Thymus (tissue), 11 donors: ENCODE measurements around the gene TSR3. TPM values are rescaled to one million over a fixed set of nuclear protein-coding genes. Genes with fewer than 3 reads are reported as not detected.

ENCODE experiments used
- DNase-seq, 9 donors: peaks; one replicate each; pipeline ENCODE4 v3.0.0-alpha.2; 2013; ENCODE audit warnings: low spot score in 9 of 9, low read depth in 6 of 9, missing footprints in 1 of 9
- H3K27ac ChIP-seq, 2 donors: one replicate each; pipeline ENCODE4 v1.5.1; 2013; ENCODE audit warnings: control low read depth in 1 of 2, low read depth in 1 of 2, low read length in 1 of 2, mild to moderate bottlenecking in 1 of 2, moderate library complexity in 1 of 2
- H3K27me3 ChIP-seq, 2 donors: one replicate each; pipeline ENCODE4 v1.5.1; 2013; ENCODE audit warnings: low read length in 1 of 2; ENCODE audit not compliant: control insufficient read depth in 2 of 2, insufficient read depth in 1 of 2
- H3K36me3 ChIP-seq, 2 donors: one replicate each; pipeline ENCODE4 v1.5.1; 2013; ENCODE audit warnings: low read length in 1 of 2, mild to moderate bottlenecking in 1 of 2, moderate library complexity in 1 of 2; ENCODE audit not compliant: control insufficient read depth in 2 of 2, insufficient read depth in 2 of 2
- H3K4me1 ChIP-seq, 2 donors: one replicate each; pipeline ENCODE4 v1.5.1; 2013; ENCODE audit warnings: low read length in 2 of 2; ENCODE audit not compliant: control insufficient read depth in 2 of 2, insufficient read depth in 2 of 2
- H3K4me3 ChIP-seq, 2 donors: one replicate each; pipeline ENCODE4 v1.5.1; 2013; ENCODE audit warnings: low read length in 2 of 2, control low read depth in 1 of 2, mild to moderate bottlenecking in 1 of 2
- H3K9me3 ChIP-seq, 2 donors: one replicate each; pipeline ENCODE4 v1.5.1; 2013; ENCODE audit warnings: low read length in 1 of 2, mild to moderate bottlenecking in 1 of 2; ENCODE audit not compliant: control insufficient read depth in 2 of 2, insufficient read depth in 1 of 2
- WGBS: extraction: QIAGEN DNeasy Blood & Tissue Kit; methylation state at CpG from one replicate; pipeline ENCODE4 v1.1.7; 2013; 5-methylcytosine and 5-hydroxymethylcytosine counted together
- polyA plus RNA-seq: library from polyadenylated mRNA; stranded (reverse); fragments of 200-250 nt; gene quantifications from one replicate; pipeline ENCODE4 v1.2.3, GENCODE V29; 2013
- total RNA-seq: library from RNA; stranded (reverse); fragments of 120-200 nt; gene quantifications from one replicate; pipeline ENCODE4 v1.2.4, GENCODE V29; 2013
- donor health status: healthy.

TSR3 gene
- total and polyA plus RNA-seq, 2 donors = 38.7 to 46.8 TPM

- Histone ChIP-seq H3K4me1 (peaks cover 0 to 21% of the 10 kb centered on the region in 2 donors), H3K36me3 (peaks cover 59 to 76% of the 10 kb centered on the region in 2 donors), H3K9me3 (no peaks in the 10 kb centered on the region), H3K27me3 (no peaks in the 10 kb centered on the region), H3K27ac (no peak overlapping the region), H3K4me3 (no peak overlapping the region)
- 97% methylated on average over 21 of the region's 21 CpGs for WGBS
- no peak for DNase-seq
Observed at GRCh38 chr16:1393613-1394176, 42.0 kb upstream of the TSR3 start.

GRCh38 chr16:1392826-1393225 lies 41.1 kb upstream of the TSR3 start:
- H3K9me3 ChIP-seq = no peaks in the 10 kb centered on the region
- no peaks in the 10 kb centered on the region for H3K27me3 ChIP-seq
- WGBS = 97% methylated on average over 17 of the region's 17 CpGs
- H3K4me3 ChIP-seq = no peak overlapping the region
- H3K36me3 ChIP-seq = peaks cover 59 to 76% of the 10 kb centered on the region in 2 donors
- peaks cover 0 to 21% of the 10 kb centered on the region in 2 donors for H3K4me1 ChIP-seq
- DNase-seq = no peak
- no peak overlapping the region for H3K27ac ChIP-seq

GRCh38 chr16:1390239-1390779 lies 38.6 kb upstream of the TSR3 start:
- Histone ChIP-seq H3K4me1 (peaks cover 0 to 25% of the 10 kb centered on the region in 2 donors), H3K36me3 (peaks cover 63 to 80% of the 10 kb centered on the region in 2 donors), H3K9me3 (no peaks in the 10 kb centered on the region), H3K4me3 (no peak overlapping the region), H3K27me3 (no peaks in the 10 kb centered on the region), H3K27ac (peak overlapping the region in 1 of 2 donors; percentile 70)
- DNase-seq = peak in 4 of 9 donors; percentile 29 to 72 (median 48)
- WGBS = 41% methylated on average over 28 of the region's 28 CpGs

GRCh38 chr16:1389762-1390161 lies 38.1 kb upstream of the TSR3 start:
- Histone ChIP-seq H3K4me3 (no peak overlapping the region), H3K27me3 (no peaks in the 10 kb centered on the region), H3K27ac (peak overlapping the region in 1 of 2 donors; percentile 41), H3K36me3 (peaks cover 65 to 85% of the 10 kb centered on the region in 2 donors), H3K9me3 (no peaks in the 10 kb centered on the region), H3K4me1 (peaks cover 0 to 25% of the 10 kb centered on the region in 2 donors)
- 97% methylated on average over 7 of the region's 7 CpGs for WGBS
- DNase-seq = no peak

GRCh38 chr16:1387331-1387730 lies 35.7 kb upstream of the TSR3 start:
- peaks cover 0 to 25% of the 10 kb centered on the region in 2 donors for H3K4me1 ChIP-seq
- DNase-seq = no peak
- H3K27me3 ChIP-seq = no peaks in the 10 kb centered on the region
- H3K27ac ChIP-seq = no peak overlapping the region
- no peak overlapping the region for H3K4me3 ChIP-seq
- WGBS = 96% methylated on average over 16 of the region's 16 CpGs
- peaks cover 56 to 84% of the 10 kb centered on the region in 2 donors for H3K36me3 ChIP-seq
- no peaks in the 10 kb centered on the region for H3K9me3 ChIP-seq

- no peak overlapping the region for H3K4me3 ChIP-seq
- DNase-seq = no peak
- no peak overlapping the region for H3K27ac ChIP-seq
- 98% methylated on average over 39 of the region's 39 CpGs for WGBS
- no peaks in the 10 kb centered on the region for H3K27me3 ChIP-seq
- peaks cover 0 to 16% of the 10 kb centered on the region in 2 donors for H3K4me1 ChIP-seq
- peaks cover 53 to 90% of the 10 kb centered on the region in 2 donors for H3K36me3 ChIP-seq
- no peaks in the 10 kb centered on the region for H3K9me3 ChIP-seq
Observed at GRCh38 chr16:1385232-1385631, 33.6 kb upstream of the TSR3 start.

- 98% methylated on average over 18 of the region's 18 CpGs for WGBS
- H3K36me3 ChIP-seq = peaks cover 40 to 74% of the 10 kb centered on the region in 2 donors
Observed at GRCh38 chr16:1383556-1383955, 31.9 kb upstream of the TSR3 start.

GRCh38 chr16:1381612-1382406 lies 30.1 kb upstream of the TSR3 start:
- Histone ChIP-seq H3K4me3 (no peak overlapping the region), H3K4me1 (peaks cover 11 to 17% of the 10 kb centered on the region in 2 donors), H3K36me3 (peaks cover 35 to 74% of the 10 kb centered on the region in 2 donors), H3K27me3 (peaks cover 2 to 14% of the 10 kb centered on the region in 2 donors), H3K9me3 (no peaks in the 10 kb centered on the region), H3K27ac (no peak overlapping the region)
- 97% methylated on average over 9 of the region's 9 CpGs for WGBS
- no peak for DNase-seq

More at GRCh38 chr16:1383556-1383955, 31.9 kb upstream of the TSR3 start:
- Histone ChIP-seq H3K4me1 (peaks cover 11 to 15% of the 10 kb centered on the region in 2 donors), H3K4me3 (no peak overlapping the region), H3K9me3 (no peaks in the 10 kb centered on the region), H3K27ac (no peak overlapping the region), H3K27me3 (peaks cover 2 to 12% of the 10 kb centered on the region in 2 donors)
- DNase-seq = no peak

- Histone ChIP-seq H3K4me3 (no peak overlapping the region), H3K27ac (no peak overlapping the region), H3K36me3 (peaks cover 36 to 76% of the 10 kb centered on the region in 2 donors), H3K27me3 (peaks cover 2 to 14% of the 10 kb centered on the region in 2 donors), H3K4me1 (peaks cover 11 to 14% of the 10 kb centered on the region in 2 donors), H3K9me3 (no peaks in the 10 kb centered on the region)
- DNase-seq = no peak
- WGBS = 95% methylated on average over 10 of the region's 10 CpGs
Observed at GRCh38 chr16:1380195-1380594, 28.5 kb upstream of the TSR3 start.
